Duodenal mucosa (tissue), 2 donors: Measurements from ENCODE around the gene FAIM2.
"Not testable (repeated sequence)": the region's sequence is repeated elsewhere in the genome, so short reads cannot be mapped to it uniquely, and the experiment has no call there.

Source experiments
- H3K27ac ChIP-seq: one replicate; pipeline ENCODE4 v1.7.0; 2013; ENCODE audit warnings: low read depth, low read length
- H3K27me3 ChIP-seq, 2 donors: one replicate each; pipeline ENCODE4 v1.7.0; 2013; ENCODE audit warnings: low read length in 2 of 2, control low read depth in 1 of 2; ENCODE audit not compliant: insufficient read depth in 2 of 2, control insufficient read depth in 1 of 2
- H3K36me3 ChIP-seq, 2 donors: one replicate each; pipeline ENCODE4 v1.7.0; 2013; ENCODE audit warnings: low read length in 2 of 2, control low read depth in 1 of 2; ENCODE audit not compliant: insufficient read depth in 2 of 2, control insufficient read depth in 1 of 2
- H3K4me1 ChIP-seq, 2 donors: one replicate each; pipeline ENCODE4 v1.7.0; 2013; ENCODE audit warnings: low read length in 2 of 2, control low read depth in 1 of 2; ENCODE audit not compliant: insufficient read depth in 2 of 2, control insufficient read depth in 1 of 2
- H3K4me3 ChIP-seq, 2 donors: one replicate each; pipeline ENCODE4 v1.7.0; 2013; ENCODE audit warnings: low read length in 2 of 2, low read depth in 1 of 2
- H3K9ac ChIP-seq, 2 donors: one replicate each; pipeline ENCODE4 v1.7.0; 2013; ENCODE audit warnings: low read length in 2 of 2, low read depth in 1 of 2
- H3K9me3 ChIP-seq, 2 donors: one replicate each; pipeline ENCODE4 v1.7.0; 2013; ENCODE audit warnings: low read length in 2 of 2, control low read depth in 1 of 2; ENCODE audit not compliant: control insufficient read depth in 1 of 2

The FAIM2 gene

GRCh38 chr12:49865109-49865781, 38.5 kb downstream of the FAIM2 start:
- no peak overlapping the region for H3K27ac ChIP-seq
- H3K9ac ChIP-seq: no peak overlapping the region
- no peaks in the 10 kb centered on the region for H3K36me3 ChIP-seq
- no peak overlapping the region for H3K4me3 ChIP-seq
- peaks cover 8 to 23% of the 10 kb centered on the region in 2 donors for H3K4me1 ChIP-seq
- H3K9me3 ChIP-seq: no peaks in the 10 kb centered on the region
- no peaks in the 10 kb centered on the region for H3K27me3 ChIP-seq

GRCh38 chr12:49864798-49865090, 39.0 kb downstream of the FAIM2 start:
- no peaks in the 10 kb centered on the region for H3K9me3 ChIP-seq
- H3K4me1 ChIP-seq: peaks cover 8 to 23% of the 10 kb centered on the region in 2 donors
- no peak overlapping the region for H3K27ac ChIP-seq
- no peak overlapping the region for H3K9ac ChIP-seq
- no peak overlapping the region for H3K4me3 ChIP-seq
- H3K27me3 ChIP-seq: no peaks in the 10 kb centered on the region
- H3K36me3 ChIP-seq: no peaks in the 10 kb centered on the region

DNA sequence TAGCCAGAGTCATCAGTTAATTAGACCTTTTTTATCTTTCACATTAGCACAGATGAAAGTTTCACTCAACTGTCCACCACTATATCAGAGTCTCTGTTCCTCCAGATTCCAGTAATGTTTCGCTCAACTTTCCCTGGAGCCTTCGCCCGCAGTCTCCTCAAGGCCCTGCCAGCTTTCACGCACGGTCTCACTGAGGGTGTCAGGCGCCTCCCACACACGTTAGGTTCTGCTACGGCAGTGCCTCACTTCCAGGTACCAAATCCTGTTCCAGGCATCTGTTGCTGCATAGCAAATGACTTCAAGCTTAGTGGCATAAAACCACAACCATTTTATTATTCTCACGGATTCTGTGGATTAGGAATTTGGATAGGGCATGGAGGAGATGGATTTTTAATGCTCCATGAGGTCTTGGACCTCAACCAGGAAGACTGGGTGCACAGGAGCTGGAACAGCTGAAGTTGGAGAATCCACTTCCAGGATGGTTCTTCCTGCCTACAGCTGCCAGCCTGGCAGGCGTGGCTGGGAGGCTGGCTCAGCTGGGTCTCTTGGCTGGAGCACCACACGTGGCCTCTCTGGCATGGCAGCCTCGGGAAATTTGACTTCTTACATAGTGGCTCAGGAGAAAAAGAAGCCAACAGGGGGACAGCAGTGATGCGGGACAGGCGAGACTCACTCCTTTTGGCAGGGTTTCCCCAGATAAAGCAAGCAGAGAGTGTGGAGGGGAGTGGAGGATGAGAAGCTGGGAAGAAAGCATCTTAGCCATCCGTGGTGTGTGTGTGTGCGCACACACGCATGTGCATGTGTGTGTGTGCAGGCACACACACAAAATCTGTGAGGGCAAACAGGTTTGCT, 39.5 kb downstream of the FAIM2 start:
- Histone ChIP-seq H3K4me3 (no peak overlapping the region), H3K27ac (no peak overlapping the region), H3K9me3 (no peaks in the 10 kb centered on the region)

DNA sequence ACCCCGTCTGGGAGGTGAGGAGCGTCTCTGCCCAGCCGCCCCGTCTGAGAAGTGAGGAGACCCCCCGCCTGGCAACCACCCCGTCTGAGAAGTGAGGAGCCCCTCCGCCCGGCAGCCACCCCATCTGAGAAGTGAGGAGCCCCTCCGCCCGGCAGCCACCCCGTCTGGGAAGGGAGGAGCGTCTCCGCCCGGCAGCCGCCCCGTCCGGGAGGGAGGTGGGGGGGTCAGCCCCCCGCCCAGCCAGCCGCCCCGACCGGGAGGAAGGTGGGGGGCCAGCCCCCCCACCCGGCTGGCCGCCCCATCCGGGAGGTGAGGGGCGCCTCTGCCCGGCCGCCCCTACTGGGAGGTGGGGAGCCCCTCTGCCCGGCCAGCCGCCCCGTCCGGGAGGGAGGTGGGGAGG, 42.8 kb downstream of the FAIM2 start:
- H3K36me3 ChIP-seq, H3K9me3 ChIP-seq, H3K27me3 ChIP-seq, H3K9ac ChIP-seq, H3K4me3 ChIP-seq, H3K4me1 ChIP-seq, H3K27ac ChIP-seq: not testable (repeated sequence)

More for the DNA sequence above, 39.5 kb downstream of the FAIM2 start:
- no peak overlapping the region for H3K9ac ChIP-seq
- H3K4me1 ChIP-seq: peaks cover 8 to 21% of the 10 kb centered on the region in 2 donors
- H3K36me3 ChIP-seq: no peaks in the 10 kb centered on the region
- no peaks in the 10 kb centered on the region for H3K27me3 ChIP-seq

DNA sequence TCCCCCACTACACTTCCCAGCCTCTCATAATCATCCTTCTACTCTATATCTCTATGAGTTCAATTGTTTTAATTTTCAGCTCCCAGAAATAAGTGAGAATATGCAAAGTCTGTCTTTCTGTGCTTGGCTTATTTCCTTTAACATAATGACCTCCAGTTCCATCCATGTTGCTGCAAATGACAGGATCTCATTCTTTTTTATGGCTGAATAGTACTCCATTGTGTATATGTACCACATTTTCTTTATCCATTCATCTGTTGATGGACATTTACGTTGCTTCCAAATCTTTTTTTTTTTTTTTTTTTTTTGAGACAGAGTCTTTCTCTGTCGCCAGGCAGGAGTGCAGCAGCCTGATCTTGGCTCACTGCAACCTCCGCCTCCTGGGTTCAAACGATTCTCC, 47.8 kb downstream of the FAIM2 start:
- H3K27ac ChIP-seq, H3K4me1 ChIP-seq, H3K36me3 ChIP-seq, H3K27me3 ChIP-seq, H3K9me3 ChIP-seq, H3K4me3 ChIP-seq, H3K9ac ChIP-seq: not testable (repeated sequence)

- Histone ChIP-seq H3K4me3 (no peak overlapping the region), H3K27me3 (no peaks in the 10 kb centered on the region), H3K9ac (no peak overlapping the region), H3K27ac (no peak overlapping the region), H3K4me1 (no peaks in the 10 kb centered on the region), H3K36me3 (no peaks in the 10 kb centered on the region), H3K9me3 (no peaks in the 10 kb centered on the region)
Measured at GRCh38 chr12:49854976-49855375, 48.7 kb downstream of the FAIM2 start.

GRCh38 chr12:49853671-49854070, 50.0 kb downstream of the FAIM2 start:
- Histone ChIP-seq H3K9ac (no peak overlapping the region), H3K4me3 (no peak overlapping the region)

DNA sequence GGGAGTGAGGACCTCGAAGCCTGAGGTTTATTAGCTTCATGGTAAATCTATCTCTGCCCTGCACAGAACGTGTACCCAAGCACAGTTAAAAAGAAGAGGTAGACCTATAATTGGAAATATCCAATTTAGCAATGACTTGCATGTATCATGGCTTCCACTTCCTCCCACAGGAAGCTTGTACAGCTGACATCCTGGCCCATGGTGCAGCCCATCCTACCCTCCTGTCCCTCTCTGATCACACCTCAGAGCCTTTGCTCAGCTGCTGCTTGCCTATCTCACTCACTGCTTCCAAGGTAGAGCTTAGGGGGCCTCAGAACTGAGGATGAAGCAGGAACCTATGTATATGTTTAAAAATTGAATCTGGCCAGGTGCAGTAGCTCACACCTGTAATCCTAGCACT, 56.5 kb downstream of the FAIM2 start:
- H3K4me1 ChIP-seq: peaks cover 5 to 6% of the 10 kb centered on the region in 2 donors
- H3K4me3 ChIP-seq: no peak overlapping the region
- H3K36me3 ChIP-seq: no peaks in the 10 kb centered on the region
- H3K9me3 ChIP-seq: no peaks in the 10 kb centered on the region
- peaks cover 5 to 11% of the 10 kb centered on the region in 2 donors for H3K27me3 ChIP-seq
- no peak overlapping the region for H3K9ac ChIP-seq
- H3K27ac ChIP-seq: no peak overlapping the region

More at GRCh38 chr12:49853671-49854070, 50.0 kb downstream of the FAIM2 start:
- Histone ChIP-seq H3K27me3 (peaks cover 0 to 6% of the 10 kb centered on the region in 2 donors), H3K9me3 (no peaks in the 10 kb centered on the region), H3K4me1 (no peaks in the 10 kb centered on the region), H3K27ac (no peak overlapping the region), H3K36me3 (no peaks in the 10 kb centered on the region)

DNA sequence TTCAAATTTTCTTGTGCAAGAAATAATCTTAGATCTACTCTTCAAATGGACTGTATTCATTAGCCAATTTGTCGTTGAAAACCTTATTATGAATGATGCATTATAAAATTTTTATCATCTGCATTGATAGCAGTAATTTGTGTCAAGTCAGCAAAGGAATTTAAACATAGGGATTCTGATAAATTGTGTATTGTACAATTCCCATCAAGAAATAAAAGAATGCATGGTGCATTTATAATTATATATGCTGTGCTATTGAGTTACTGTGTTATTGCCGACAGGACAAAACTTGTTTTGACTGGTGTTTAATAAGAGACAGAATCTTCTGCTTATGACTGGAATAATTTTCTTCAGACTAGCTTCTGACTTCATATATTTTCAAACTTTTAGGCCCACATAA, 57.7 kb downstream of the FAIM2 start:
- Histone ChIP-seq H3K27ac (no peak overlapping the region), H3K9me3 (no peaks in the 10 kb centered on the region), H3K9ac (no peak overlapping the region)

GRCh38 chr12:49843876-49844437, 59.7 kb downstream of the FAIM2 start:
- peaks cover 11 to 13% of the 10 kb centered on the region in 2 donors for H3K4me1 ChIP-seq
- H3K27me3 ChIP-seq: peaks cover 5 to 7% of the 10 kb centered on the region in 2 donors
- H3K27ac ChIP-seq: no peak overlapping the region
- H3K36me3 ChIP-seq: no peaks in the 10 kb centered on the region
- no peak overlapping the region for H3K9ac ChIP-seq
- no peak overlapping the region for H3K4me3 ChIP-seq
- no peaks in the 10 kb centered on the region for H3K9me3 ChIP-seq

More for the DNA sequence above, 57.7 kb downstream of the FAIM2 start:
- peaks cover 5 to 11% of the 10 kb centered on the region in 2 donors for H3K27me3 ChIP-seq
- peaks cover 11 to 13% of the 10 kb centered on the region in 2 donors for H3K4me1 ChIP-seq
- no peaks in the 10 kb centered on the region for H3K36me3 ChIP-seq
- no peak overlapping the region for H3K4me3 ChIP-seq
